ENCODE results near the gene EDA. TPM values are rescaled to one million over a fixed set of nuclear protein-coding genes. Genes with fewer than 3 reads are reported as not detected.

The EDA gene
- total RNA-seq, 1 donor from 2014 or later = 8.4 TPM

DNA sequence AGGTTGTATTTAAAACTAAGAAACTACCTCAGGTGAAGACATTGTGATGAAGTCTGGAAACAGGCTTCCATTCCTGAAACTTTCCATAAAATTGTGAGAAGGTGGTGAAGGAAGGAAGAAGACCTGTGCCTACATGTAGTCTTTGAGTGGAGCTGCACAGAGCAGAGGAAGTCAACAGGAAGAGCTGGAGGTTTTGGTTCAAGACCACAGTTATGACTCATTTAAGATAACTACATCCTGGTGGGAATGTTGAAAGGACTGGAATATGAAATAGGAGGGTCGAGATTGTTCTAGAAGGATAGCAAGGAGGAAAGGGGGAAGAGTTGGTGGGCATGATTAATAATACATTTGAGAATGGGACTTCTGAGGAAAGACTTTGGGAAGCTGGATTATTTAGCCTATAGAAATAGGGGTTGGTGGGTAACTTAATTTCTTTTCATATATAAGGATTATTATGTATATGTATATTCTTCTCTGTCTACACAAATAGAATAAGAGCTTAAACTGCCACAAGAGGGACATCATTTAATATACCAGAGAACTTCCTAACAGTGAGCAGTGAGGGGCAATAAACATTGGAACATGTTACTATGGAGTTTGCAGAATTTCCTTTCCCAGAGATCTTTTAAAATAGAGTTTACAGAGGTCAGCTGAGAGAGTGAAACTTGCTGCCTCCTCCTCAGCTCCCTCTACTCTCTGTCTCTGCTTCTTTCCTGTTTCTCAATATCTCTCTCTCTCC lies 410.4 kb downstream of the EDA start:
- no peak for DNase-seq (ENCODE audit: low spot score)

- DNase-seq (ENCODE audit: low spot score) = no peak
Observed at GRCh38 chrX:70026851-70027200, 410.9 kb downstream of the EDA start.

DNA sequence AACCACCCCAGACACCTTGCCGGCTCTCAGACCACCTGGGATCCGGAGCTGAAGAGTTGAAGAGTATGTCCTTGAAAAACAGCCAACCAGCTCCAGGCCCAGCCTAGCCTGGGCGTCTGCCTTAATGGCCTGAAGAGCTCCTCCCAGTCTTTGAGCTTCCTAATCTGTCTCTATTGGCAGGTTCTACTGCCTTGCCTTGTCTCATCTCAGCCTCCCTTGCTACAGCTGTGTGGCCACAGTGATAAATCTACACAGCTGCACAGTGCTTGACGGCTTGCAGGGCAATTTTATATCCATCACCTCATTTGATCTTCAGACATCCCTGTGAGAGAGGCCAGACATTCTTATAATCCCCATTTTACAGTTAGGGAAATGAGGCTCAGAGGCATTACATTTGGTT lies 413.9 kb downstream of the EDA start:
- DNase-seq (ENCODE audit: low spot score) = no peak

GRCh38 chrX:70030301-70030767 lies 414.4 kb downstream of the EDA start:
- no peak for DNase-seq (ENCODE audit: low spot score)

GRCh38 chrX:70032792-70033191 lies 416.9 kb downstream of the EDA start:
- no peak for DNase-seq (ENCODE audit: low spot score)

DNA sequence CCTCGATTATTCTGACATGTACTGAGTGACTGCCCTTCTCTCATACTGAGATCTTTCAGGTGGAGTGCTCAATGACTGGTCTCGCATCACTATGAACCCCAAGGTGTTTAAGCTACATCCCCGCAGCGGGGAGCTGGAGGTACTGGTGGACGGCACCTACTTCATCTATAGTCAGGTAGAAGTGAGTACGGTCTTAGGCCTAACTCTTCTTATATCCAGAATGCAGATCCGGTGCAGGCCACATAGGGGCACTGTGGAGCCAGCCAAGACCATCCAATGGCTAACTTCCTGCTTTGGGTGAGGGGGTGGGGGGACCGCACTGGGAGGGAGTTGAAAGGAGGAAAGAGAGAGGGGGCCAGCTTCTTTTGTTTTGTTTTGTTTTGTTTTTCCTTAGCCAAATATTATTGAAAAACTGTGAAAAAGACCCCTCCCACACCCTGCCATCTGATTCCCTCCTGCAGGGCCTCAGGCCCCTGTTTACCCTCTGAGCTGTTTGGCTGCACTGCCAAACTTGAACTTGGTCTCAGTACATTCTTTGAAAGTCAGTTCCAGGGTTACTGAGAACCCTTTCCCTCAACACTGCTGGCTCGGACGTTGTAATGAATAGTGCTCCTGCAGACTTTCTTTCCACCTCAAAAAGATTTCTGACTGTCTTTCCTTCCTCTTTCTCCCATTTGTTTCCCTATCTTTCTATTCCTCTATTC lies 417.6 kb downstream of the EDA start:
- no peak for DNase-seq (ENCODE audit: low spot score)

DNA sequence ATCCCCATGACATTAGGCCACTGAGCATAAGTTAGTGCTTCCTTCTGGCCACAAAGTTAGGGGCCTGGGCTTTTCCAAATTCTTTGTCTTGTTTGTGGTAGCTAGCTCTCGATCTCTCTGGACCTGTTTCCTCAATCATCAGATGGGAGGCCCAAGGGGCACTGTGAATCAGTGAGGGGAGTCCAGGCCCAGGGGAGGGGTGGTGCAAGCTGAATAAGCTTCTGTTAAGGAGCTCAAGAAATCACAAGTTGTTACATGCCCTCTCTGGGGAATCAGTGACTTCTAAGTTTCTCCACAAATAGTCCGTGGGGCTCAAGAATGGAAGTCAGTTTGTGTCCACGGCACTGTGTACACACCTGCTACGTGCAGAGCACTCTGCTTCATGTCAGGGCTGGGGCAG lies 418.7 kb downstream of the EDA start:
- DNase-seq (ENCODE audit: low spot score) = no peak

DNA sequence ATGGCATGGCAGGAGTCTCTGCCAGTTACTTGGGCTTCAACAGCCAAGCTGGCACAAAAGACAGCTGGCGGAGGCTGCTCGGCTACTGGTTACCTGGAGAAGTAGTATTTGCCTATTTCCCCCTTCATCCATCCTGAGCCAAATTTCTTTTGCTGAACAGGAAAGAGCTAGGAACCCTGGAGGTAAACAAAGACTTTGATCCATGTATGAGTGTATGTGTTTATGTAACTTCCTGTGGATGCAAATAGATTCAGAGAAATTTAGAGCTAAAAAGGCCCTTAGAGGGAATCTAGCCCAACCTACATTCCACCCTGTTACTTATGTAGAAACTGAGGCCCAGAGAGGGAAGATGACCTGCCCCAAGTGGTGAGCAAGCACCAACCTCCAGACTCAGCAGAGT lies 422.6 kb downstream of the EDA start:
- no peak for DNase-seq (ENCODE audit: low spot score)

DNA sequence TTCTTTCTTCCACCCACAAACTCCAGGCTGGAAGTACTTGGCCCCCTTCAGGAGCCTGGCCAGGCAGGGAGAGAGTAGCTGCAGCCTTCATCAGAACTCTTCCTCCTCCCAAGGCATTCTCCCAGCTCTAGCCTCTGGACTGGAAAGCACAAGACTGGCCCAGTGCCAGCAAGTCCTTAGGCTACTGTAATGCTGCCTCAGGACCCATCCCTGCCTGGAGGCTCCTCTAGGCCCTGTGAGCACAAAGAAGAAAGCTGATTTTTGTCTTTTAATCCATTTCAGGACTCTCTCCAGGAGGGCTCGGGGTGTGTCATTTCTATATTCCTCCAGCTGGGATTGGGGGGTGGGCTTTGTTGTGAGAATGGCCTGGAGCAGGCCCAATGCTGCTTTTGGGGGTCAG lies 423.0 kb downstream of the EDA start:
- no peak for DNase-seq (ENCODE audit: low spot score)

GRCh38 chrX:70039758-70040157 lies 423.8 kb downstream of the EDA start:
- no peak for DNase-seq (ENCODE audit: low spot score)

DNA sequence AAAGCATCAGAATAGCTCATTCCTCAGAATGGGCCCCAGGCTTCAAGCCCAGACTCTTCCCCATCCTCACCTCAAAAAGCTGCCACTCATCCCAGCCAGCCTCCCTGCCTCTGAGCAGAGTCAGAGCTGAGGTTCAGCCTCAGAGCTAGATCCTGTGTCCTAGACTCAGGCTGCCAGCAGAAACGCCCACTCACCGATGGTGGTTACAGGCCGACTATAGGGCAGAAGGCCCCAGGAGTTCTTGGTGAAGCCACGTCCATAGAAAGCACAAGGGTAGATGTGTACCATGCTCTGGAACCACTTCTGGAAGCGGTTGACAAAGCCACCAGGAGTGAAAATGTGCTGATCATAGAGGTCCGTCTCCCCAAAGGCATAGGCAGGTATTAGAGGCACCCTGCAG lies 426.1 kb downstream of the EDA start:
- no peak for DNase-seq (ENCODE audit: low spot score)

GRCh38 chrX:70042399-70043371 lies 426.8 kb downstream of the EDA start:
- DNase-seq (ENCODE audit: low spot score) = peak; percentile 23

GRCh38 chrX:70043685-70044084 lies 427.8 kb downstream of the EDA start:
- no peak for DNase-seq (ENCODE audit: low spot score)

GRCh38 chrX:70044541-70045245 lies 428.8 kb downstream of the EDA start:
- DNase-seq (ENCODE audit: low spot score) = no peak

DNA sequence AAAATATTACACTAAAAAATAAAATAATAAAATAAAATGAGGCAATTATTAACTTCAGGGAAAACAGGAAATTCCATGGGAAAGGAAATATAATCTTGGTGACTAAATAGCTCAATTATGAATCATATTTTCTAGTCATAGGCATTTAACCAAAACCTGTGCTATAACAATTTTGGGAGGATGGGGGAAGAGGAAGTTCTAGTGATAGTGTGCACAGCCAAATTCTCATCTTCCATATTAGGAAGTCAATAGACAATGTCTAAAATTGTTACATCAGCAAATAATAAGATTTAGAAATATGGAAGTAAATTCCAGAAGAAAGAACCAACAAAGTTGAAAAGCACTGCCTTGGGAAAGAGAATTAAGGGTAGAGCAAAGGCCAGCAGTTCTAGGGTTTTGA lies 431.1 kb downstream of the EDA start:
- DNase-seq (ENCODE audit: low spot score) = no peak

DNA sequence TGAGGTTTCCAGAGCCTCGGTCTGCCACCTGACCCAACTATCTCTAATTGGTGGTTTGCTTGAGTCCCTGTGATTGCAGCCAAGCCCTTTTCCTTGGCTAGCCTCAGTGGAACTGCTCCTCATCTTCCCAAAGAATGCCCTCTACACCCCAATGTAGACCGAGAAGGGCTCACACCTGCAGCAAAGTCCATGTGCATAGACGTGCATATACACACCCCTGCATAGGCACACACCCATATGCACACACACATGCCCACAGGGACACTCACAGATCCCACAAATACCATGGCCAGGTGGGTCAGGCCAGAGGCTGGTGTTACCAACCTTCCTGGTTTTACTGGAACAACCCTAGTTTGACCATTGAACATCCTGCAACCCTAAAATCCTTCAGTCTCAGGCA lies 433.5 kb downstream of the EDA start:
- no peak for DNase-seq (ENCODE audit: low spot score)

DNA sequence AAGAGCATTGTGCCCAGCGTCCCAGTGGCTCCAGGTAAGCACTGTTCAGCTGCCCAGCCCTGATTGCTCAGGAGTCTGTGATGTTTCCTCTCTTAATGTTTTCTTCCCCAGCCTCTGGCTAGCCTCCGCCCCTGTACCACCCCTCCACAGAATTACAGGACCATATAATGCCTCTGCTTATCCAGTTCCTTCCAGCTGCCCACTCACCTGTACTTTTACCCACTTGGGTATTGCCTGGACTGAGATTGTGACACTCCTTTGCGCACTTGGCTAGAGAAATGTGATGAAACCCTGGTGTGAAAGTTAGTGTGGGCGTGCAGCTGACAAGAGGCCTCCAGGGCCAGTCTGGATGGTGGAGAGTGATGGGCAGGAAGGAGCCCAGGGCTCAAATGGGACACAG lies 434.0 kb downstream of the EDA start, which contains the start of gene AWAT2:
Gene AWAT2, minus strand, starts transcription at position 14 of the 400 bp plus-strand sequence. Its CDS starts 6 bp downstream, at position 8.
- DNase-seq (ENCODE audit: low spot score) = no peak

GRCh38 chrX:70052895-70053615 lies 437.1 kb downstream of the EDA start:
- no peak for DNase-seq (ENCODE audit: low spot score)

DNA sequence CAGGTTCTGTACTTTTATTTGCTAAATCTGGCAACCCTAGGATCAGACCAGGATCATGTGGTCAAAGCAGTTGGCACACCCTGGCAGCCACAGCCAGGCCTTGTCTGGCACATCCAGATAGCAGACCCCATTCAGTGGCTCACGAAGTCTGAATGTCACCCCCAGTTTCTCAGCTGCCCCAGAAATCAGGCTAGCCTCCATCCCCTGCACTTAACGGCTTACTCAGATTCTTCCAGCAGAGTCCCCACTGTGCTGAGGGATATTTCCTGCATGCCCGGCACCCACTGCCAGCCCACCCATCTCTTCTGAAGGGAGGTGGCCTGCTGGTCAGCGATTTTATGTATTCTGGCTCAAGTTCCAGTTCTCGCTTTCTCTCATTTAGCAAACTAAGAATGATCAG lies 438.5 kb downstream of the EDA start:
- DNase-seq (ENCODE audit: low spot score) = no peak

- DNase-seq (ENCODE audit: low spot score) = no peak
Observed at GRCh38 chrX:70062076-70062475, 446.2 kb downstream of the EDA start, which contains the start of gene OTUD6A. Gene OTUD6A, plus strand, starts transcription at chrX:70062457. Its CDS starts 68 bp downstream, at chrX:70062525.
